Upper lobe of left lung (tissue), 6 donors: ENCODE results near the gene LRRC37A3. TPM values are rescaled to one million over a fixed set of nuclear protein-coding genes. Genes with fewer than 3 reads are reported as not detected.
"Not testable (repeated sequence)": the region's sequence is repeated elsewhere in the genome, so short reads cannot be mapped to it uniquely, and the experiment has no call there.

ENCODE experiments used
- ATAC-seq, 2 donors: fragments of 200-7000 bp; cut with Tn5 transposase; one replicate each; pipeline ENCODE4 v1.9.1; 2022; ENCODE audit warnings: mild to moderate bottlenecking in 2 of 2, moderate library complexity in 2 of 2; ENCODE audit not compliant: low FRiP score in 2 of 2
- DNase-seq, 2 donors: peaks; one replicate each; pipeline ENCODE4 v3.0.0-alpha.2; 2019 to 2020
- H3K27ac ChIP-seq, 4 donors: fragments of 200-600 bp; sonication (generic); one replicate each; pipeline ENCODE4 v1.5.1; 2016 to 2019
- H3K27me3 ChIP-seq, 4 donors: fragments of 200-600 bp; sonication (generic); one replicate each; pipeline ENCODE4 v1.5.1; 2017 to 2019
- H3K36me3 ChIP-seq, 4 donors: fragments of 200-600 bp; sonication (generic); one replicate each; pipeline ENCODE4 v1.5.1; 2016 to 2019
- H3K4me1 ChIP-seq, 4 donors: fragments of 200-600 bp; sonication (generic); one replicate each; pipeline ENCODE4 v1.5.1; 2018 to 2019
- H3K4me3 ChIP-seq, 4 donors: fragments of 200-600 bp; sonication (generic); one replicate each; pipeline ENCODE4 v1.5.1; 2017 to 2019; ENCODE audit warnings: mild to moderate bottlenecking in 2 of 4, moderate library complexity in 1 of 4
- H3K9me3 ChIP-seq, 4 donors: fragments of 200-600 bp; sonication (generic); one replicate each; pipeline ENCODE4 v1.5.1; 2018 to 2019
- CTCF ChIP-seq, 6 experiments: fragments of 450-650 bp in 4 of 6; fragments of 200-600 bp in 2 of 6; sonication (generic) in 2 of 6; IDR thresholded peaks; one replicate each; pipeline ENCODE4 v1.5.1; 2016 to 2019; ENCODE audit warnings: antibody characterized with exemption in 6 of 6
- EP300 ChIP-seq, 4 donors: sonication (generic); formaldehyde crosslinking; IDR thresholded peaks; one replicate each; pipeline ENCODE4 v1.5.1; 2017; ENCODE audit warnings: antibody characterized with exemption in 4 of 4, control low read depth in 2 of 4
- POLR2A ChIP-seq, 4 donors: fragments of 450-650 bp; IDR thresholded peaks; one replicate each; pipeline ENCODE4 v1.5.1; 2016 to 2017; ENCODE audit warnings: antibody characterized with exemption in 4 of 4, mild to moderate bottlenecking in 2 of 4
- POLR2AphosphoS5 ChIP-seq, 2 donors: sonication (generic); formaldehyde crosslinking; IDR thresholded peaks; one replicate each; pipeline ENCODE4 v1.5.1; 2017; ENCODE audit warnings: antibody characterized with exemption in 2 of 2
- WGBS, 2 donors: methylation state at CpG; one replicate each; pipeline ENCODE4 v1.1.5; 2017 to 2018; 5-methylcytosine and 5-hydroxymethylcytosine counted together
- total RNA-seq, 6 donors: library from RNA; depleted of rRNA in 4 of 6; stranded (reverse); fragments of >200 nt in 4 of 6; gene quantifications; one replicate each; pipeline versions ENCODE4 v1.1.0 to v1.2.1, GENCODE V29; 2016 to 2021
- donor health status: DM: no; HTN: no; CAD: no; lungs with moderate emphysema.
- donor health status: DM: no; HTN: yes; CAD: no; lungs with severe emphysema.

The LRRC37A3 gene
- total RNA-seq, 6 donors from 2014 or later, result 4.0 to 13.6 (median 10.4) TPM

- ATAC-seq, result peak in 1 of 2 donors; percentile 17
- WGBS, 2 donors, result 91 to 93% methylated on average over 3 of the region's 3 CpGs
Observed at GRCh38 chr17:64941045-64941444, 21.8 kb upstream of the LRRC37A3 start.

GRCh38 chr17:64940055-64940454, 20.8 kb upstream of the LRRC37A3 start:
- Histone ChIP-seq H3K4me3 (no peak overlapping the region), H3K4me1 (peaks cover 4 to 8% (median 6%) of the 10 kb centered on the region in 4 donors), H3K27me3 (no peaks in the 10 kb centered on the region), H3K36me3 (no peaks in the 10 kb centered on the region), H3K9me3 (no peaks in the 10 kb centered on the region), H3K27ac (no peak overlapping the region)
- 86 to 94% methylated on average over 4 of the region's 4 CpGs for WGBS, 2 donors
- DNase-seq (no peak), ATAC-seq (no peak)
- TF ChIP-seq POLR2AphosphoS5 (IDR thresholded peaks at IDR 0.05) (no peak), CTCF (IDR thresholded peaks at IDR 0.05) (no peak), EP300 (IDR thresholded peaks at IDR 0.05) (no peak), POLR2A (IDR thresholded peaks at IDR 0.05) (no peak)

More at GRCh38 chr17:64941045-64941444, 21.8 kb upstream of the LRRC37A3 start:
- Histone ChIP-seq H3K9me3 (no peaks in the 10 kb centered on the region), H3K36me3 (no peaks in the 10 kb centered on the region), H3K4me1 (peaks cover 4 to 8% (median 6%) of the 10 kb centered on the region in 4 donors), H3K4me3 (no peak overlapping the region), H3K27me3 (no peaks in the 10 kb centered on the region), H3K27ac (no peak overlapping the region)
- DNase-seq, result no peak
- TF ChIP-seq EP300 (IDR thresholded peaks at IDR 0.05), result no peak
- no peak for TF ChIP-seq CTCF (IDR thresholded peaks at IDR 0.05)
- no peak for TF ChIP-seq POLR2AphosphoS5 (IDR thresholded peaks at IDR 0.05)
- TF ChIP-seq POLR2A (IDR thresholded peaks at IDR 0.05), result no peak

- no peaks in the 10 kb centered on the region for H3K36me3 ChIP-seq
- ATAC-seq, result peak; percentile 61 to 76
- peak; percentile 56 to 75 (median 68) for TF ChIP-seq CTCF (IDR thresholded peaks at IDR 0.05)
- TF ChIP-seq POLR2A (IDR thresholded peaks at IDR 0.05), result no peak
- WGBS, 2 donors, result 41 to 44% methylated on average over 9 to 11 of the region's 11 CpGs
- no peak overlapping the region for H3K27ac ChIP-seq
- peak; percentile 72 to 83 for DNase-seq
- peaks cover 4 to 8% (median 6%) of the 10 kb centered on the region in 4 donors for H3K4me1 ChIP-seq
- no peaks in the 10 kb centered on the region for H3K9me3 ChIP-seq
- H3K27me3 ChIP-seq, result no peaks in the 10 kb centered on the region
- H3K4me3 ChIP-seq, result peak overlapping the region in 1 of 4 donors; percentile 12
Observed at GRCh38 chr17:64938925-64939474, 19.7 kb upstream of the LRRC37A3 start.

GRCh38 chr17:64938290-64938689, 19.0 kb upstream of the LRRC37A3 start:
- Histone ChIP-seq H3K27me3 (no peaks in the 10 kb centered on the region), H3K4me1 (peaks cover 4 to 8% (median 6%) of the 10 kb centered on the region in 4 donors), H3K9me3 (no peaks in the 10 kb centered on the region), H3K36me3 (no peaks in the 10 kb centered on the region), H3K27ac (no peak overlapping the region), H3K4me3 (no peak overlapping the region)
- ATAC-seq (no peak), DNase-seq (no peak)
- TF ChIP-seq POLR2A (IDR thresholded peaks at IDR 0.05) (no peak), EP300 (IDR thresholded peaks at IDR 0.05) (no peak), CTCF (IDR thresholded peaks at IDR 0.05) (no peak), POLR2AphosphoS5 (IDR thresholded peaks at IDR 0.05) (no peak)

- no peak for TF ChIP-seq POLR2A (IDR thresholded peaks at IDR 0.05)
- no peak for TF ChIP-seq EP300 (IDR thresholded peaks at IDR 0.05)
- TF ChIP-seq CTCF (IDR thresholded peaks at IDR 0.05), result no peak
- no peak for TF ChIP-seq POLR2AphosphoS5 (IDR thresholded peaks at IDR 0.05)
- WGBS, 2 donors, result 96 to 97% methylated on average over 10 of the region's 10 CpGs
- ATAC-seq (no peak), DNase-seq (no peak)
- H3K9me3 ChIP-seq, result no peaks in the 10 kb centered on the region
- no peaks in the 10 kb centered on the region for H3K27me3 ChIP-seq
- H3K4me3 ChIP-seq, result no peak overlapping the region
- peaks cover 4 to 8% (median 6%) of the 10 kb centered on the region in 4 donors for H3K4me1 ChIP-seq
- no peak overlapping the region for H3K27ac ChIP-seq
- H3K36me3 ChIP-seq, result no peaks in the 10 kb centered on the region
Observed at GRCh38 chr17:64936117-64936516, 16.8 kb upstream of the LRRC37A3 start.

- peak in 1 of 2 donors; percentile 6 for ATAC-seq
- WGBS, 2 donors, result 95 to 96% methylated on average over 4 to 6 of the region's 6 CpGs
- DNase-seq, result peak in 1 of 2 donors; percentile 29
Observed at GRCh38 chr17:64934284-64934778, 15.1 kb upstream of the LRRC37A3 start.

GRCh38 chr17:64932850-64933249, 13.6 kb upstream of the LRRC37A3 start:
- H3K4me3 ChIP-seq, H3K36me3 ChIP-seq, H3K9me3 ChIP-seq, DNase-seq, H3K4me1 ChIP-seq, ATAC-seq, H3K27me3 ChIP-seq, H3K27ac ChIP-seq: not testable (repeated sequence)
- 88 to 90% methylated on average over 3 of the region's 3 CpGs for WGBS, 2 donors

More at GRCh38 chr17:64934284-64934778, 15.1 kb upstream of the LRRC37A3 start:
- H3K27ac ChIP-seq, H3K36me3 ChIP-seq, H3K4me3 ChIP-seq, H3K4me1 ChIP-seq, H3K9me3 ChIP-seq, H3K27me3 ChIP-seq: not testable (repeated sequence)
